ENCODE measurements around the gene KPTN. TPM values are rescaled to one million over a fixed set of nuclear protein-coding genes. Genes with fewer than 3 reads are reported as not detected.
A peak's percentile ranks its signal among the peaks of the same experiment; 100 is the strongest.

KPTN gene
- total and polyA plus RNA-seq, 5 donors: 6.4 to 9.9 (median 8.1) TPM

GRCh38 chr19:47465957-47466356, 18.1 kb downstream of the KPTN start:
- no peak overlapping the region for H3K4me3 ChIP-seq (ENCODE audit: low read length)
- no peaks in the 10 kb centered on the region for H3K27me3 ChIP-seq (ENCODE audit: control insufficient read depth, insufficient read depth)
- no peaks in the 10 kb centered on the region for H3K9me3 ChIP-seq (ENCODE audit: control insufficient read depth, low read length)
- DNase-seq: no peak
- no peaks in the 10 kb centered on the region for H3K4me1 ChIP-seq (ENCODE audit: control insufficient read depth, insufficient read depth, low read length)
- ATAC-seq: no peak
- H3K27ac ChIP-seq (ENCODE audit: low read length): no peak overlapping the region
- 81% methylated on average over 27 of the region's 27 CpGs for WGBS
- intact Hi-C loops (cut with DNase I): no loop called here

GRCh38 chr19:47464675-47465419, 19.2 kb downstream of the KPTN start:
- H3K9me3 ChIP-seq (ENCODE audit: control insufficient read depth, low read length): no peaks in the 10 kb centered on the region
- no peaks in the 10 kb centered on the region for H3K4me1 ChIP-seq (ENCODE audit: control insufficient read depth, insufficient read depth, low read length)
- 64% methylated on average over 10 of the region's 10 CpGs for WGBS
- no peak overlapping the region for H3K27ac ChIP-seq (ENCODE audit: low read length)
- intact Hi-C loops (cut with DNase I): no loop called here
- DNase-seq (no peak), ATAC-seq (no peak)
- H3K27me3 ChIP-seq (ENCODE audit: control insufficient read depth, insufficient read depth): no peaks in the 10 kb centered on the region
- H3K4me3 ChIP-seq (ENCODE audit: low read length): no peak overlapping the region

GRCh38 chr19:47461876-47462275, 22.1 kb downstream of the KPTN start:
- WGBS: 73% methylated on average over 5 of the region's 5 CpGs
- Histone ChIP-seq H3K27ac (ENCODE audit: low read length) (no peak overlapping the region), H3K9me3 (ENCODE audit: control insufficient read depth, low read length) (no peaks in the 10 kb centered on the region), H3K27me3 (ENCODE audit: control insufficient read depth, insufficient read depth) (no peaks in the 10 kb centered on the region), H3K4me1 (ENCODE audit: control insufficient read depth, insufficient read depth, low read length) (no peaks in the 10 kb centered on the region), H3K4me3 (ENCODE audit: low read length) (no peak overlapping the region)
- ATAC-seq: no peak
- no peak for DNase-seq
- intact Hi-C loops (cut with DNase I): no loop called here

- intact Hi-C loops (cut with DNase I): no loop called here
- no peak overlapping the region for H3K27ac ChIP-seq (ENCODE audit: low read length)
- H3K9me3 ChIP-seq (ENCODE audit: control insufficient read depth, low read length): no peaks in the 10 kb centered on the region
- no peak for ATAC-seq
- no peaks in the 10 kb centered on the region for H3K4me1 ChIP-seq (ENCODE audit: control insufficient read depth, insufficient read depth, low read length)
- 89% methylated on average over 14 of the region's 14 CpGs for WGBS
- no peaks in the 10 kb centered on the region for H3K27me3 ChIP-seq (ENCODE audit: control insufficient read depth, insufficient read depth)
- H3K4me3 ChIP-seq (ENCODE audit: low read length): no peak overlapping the region
- no peak for DNase-seq
These were observed 24.5 kb downstream of the KPTN start for GRCh38 chr19:47459477-47459876.

- H3K4me1 ChIP-seq (ENCODE audit: control insufficient read depth, insufficient read depth, low read length): no peaks in the 10 kb centered on the region
- WGBS: 30% methylated on average over 5 of the region's 5 CpGs
- no peaks in the 10 kb centered on the region for H3K9me3 ChIP-seq (ENCODE audit: control insufficient read depth, low read length)
- no peaks in the 10 kb centered on the region for H3K27me3 ChIP-seq (ENCODE audit: control insufficient read depth, insufficient read depth)
- intact Hi-C loops (cut with DNase I): no loop called here
- DNase-seq: no peak
- H3K4me3 ChIP-seq (ENCODE audit: low read length): no peak overlapping the region
- no peak for ATAC-seq
- no peak overlapping the region for H3K27ac ChIP-seq (ENCODE audit: low read length)
These were observed 25.3 kb downstream of the KPTN start for GRCh38 chr19:47458672-47459071.

GRCh38 chr19:47456721-47457474, 27.1 kb downstream of the KPTN start:
- H3K9me3 ChIP-seq (ENCODE audit: control insufficient read depth, low read length): no peaks in the 10 kb centered on the region
- intact Hi-C loops (cut with DNase I): no loop called here
- no peak overlapping the region for H3K4me3 ChIP-seq (ENCODE audit: low read length)
- H3K27ac ChIP-seq (ENCODE audit: low read length): no peak overlapping the region
- H3K27me3 ChIP-seq (ENCODE audit: control insufficient read depth, insufficient read depth): no peaks in the 10 kb centered on the region
- WGBS: 23% methylated on average over 77 of the region's 77 CpGs
- H3K4me1 ChIP-seq (ENCODE audit: control insufficient read depth, insufficient read depth, low read length): no peaks in the 10 kb centered on the region
- peak in 1 of 2 donors; percentile 41 for ATAC-seq
- DNase-seq: no peak

- Histone ChIP-seq H3K27me3 (ENCODE audit: control insufficient read depth, insufficient read depth) (no peaks in the 10 kb centered on the region), H3K9me3 (ENCODE audit: control insufficient read depth, low read length) (no peaks in the 10 kb centered on the region), H3K4me3 (ENCODE audit: low read length) (no peak overlapping the region), H3K27ac (ENCODE audit: low read length) (no peak overlapping the region), H3K4me1 (ENCODE audit: control insufficient read depth, insufficient read depth, low read length) (no peaks in the 10 kb centered on the region)
- WGBS: 61% methylated on average over 7 of the region's 7 CpGs
- no peak for DNase-seq
- no peak for ATAC-seq
- intact Hi-C loops (cut with DNase I): no loop called here
These were observed 33.5 kb downstream of the KPTN start for GRCh38 chr19:47450478-47450877.

GRCh38 chr19:47448360-47448727, 35.7 kb downstream of the KPTN start:
- Histone ChIP-seq H3K4me3 (ENCODE audit: low read length) (no peak overlapping the region), H3K27ac (ENCODE audit: low read length) (no peak overlapping the region), H3K4me1 (ENCODE audit: control insufficient read depth, insufficient read depth, low read length) (no peaks in the 10 kb centered on the region), H3K27me3 (ENCODE audit: control insufficient read depth, insufficient read depth) (no peaks in the 10 kb centered on the region), H3K9me3 (ENCODE audit: control insufficient read depth, low read length) (no peaks in the 10 kb centered on the region)
- intact Hi-C loops (cut with DNase I): no loop called here
- WGBS: 27% methylated on average over 9 of the region's 9 CpGs
- no peak for DNase-seq
- no peak for ATAC-seq

GRCh38 chr19:47447470-47448359, 36.3 kb downstream of the KPTN start:
- no peaks in the 10 kb centered on the region for H3K4me1 ChIP-seq (ENCODE audit: control insufficient read depth, insufficient read depth, low read length)
- H3K27me3 ChIP-seq (ENCODE audit: control insufficient read depth, insufficient read depth): no peaks in the 10 kb centered on the region
- H3K9me3 ChIP-seq (ENCODE audit: control insufficient read depth, low read length): no peaks in the 10 kb centered on the region
- ATAC-seq (peak; percentile 66 to 67), DNase-seq (peak in 2 of 3 donors; percentile 65 to 72)
- intact Hi-C loops (cut with DNase I): no loop called here
- no peak overlapping the region for H3K4me3 ChIP-seq (ENCODE audit: low read length)
- 4% methylated on average over 95 of the region's 95 CpGs for WGBS
- no peak overlapping the region for H3K27ac ChIP-seq (ENCODE audit: low read length)

GRCh38 chr19:47446534-47447469, 37.2 kb downstream of the KPTN start:
- no peaks in the 10 kb centered on the region for H3K4me1 ChIP-seq (ENCODE audit: control insufficient read depth, insufficient read depth, low read length)
- H3K9me3 ChIP-seq (ENCODE audit: control insufficient read depth, low read length): no peaks in the 10 kb centered on the region
- ATAC-seq: peak; percentile 11 to 38
- no peak for DNase-seq
- no peak overlapping the region for H3K4me3 ChIP-seq (ENCODE audit: low read length)
- no peaks in the 10 kb centered on the region for H3K27me3 ChIP-seq (ENCODE audit: control insufficient read depth, insufficient read depth)
- no peak overlapping the region for H3K27ac ChIP-seq (ENCODE audit: low read length)
- intact Hi-C loops (cut with DNase I): no loop called here
- WGBS: 19% methylated on average over 28 of the region's 28 CpGs

Data from right cardiac atrium (tissue), 5 donors.